Measurements from ENCODE around the gene AREG. TPM values are rescaled to one million over a fixed set of nuclear protein-coding genes. Genes with fewer than 3 reads are reported as not detected.

AREG gene
- total RNA-seq, 1 experiment from 2014 or later: 0.33 TPM

GRCh38 chr4:74440356-74440755, 4.6 kb upstream of the AREG start:
- ChIA-PET CTCF (no interaction called here), POLR2A (no interaction called here)
- Mint-ChIP-seq H3K36me3 (no peaks in the 10 kb centered on the region), H3K27ac (no peak overlapping the region), H3K9me3 (peaks cover 14% of the 10 kb centered on the region), H3K4me1 (0 out of 2 replicates have a peak, but pooled peaks cover 4% of the 10 kb centered on the region), H3K4me3 (no peak overlapping the region), H3K27me3 (ENCODE audit: low read depth) (peaks cover 26% of the 10 kb centered on the region)
- TF ChIP-seq NFATC4 (CRISPR knock-in tag; IDR thresholded peaks at IDR 0.05) (no peak), E2F4 (CRISPR knock-in tag; IDR thresholded peaks at IDR 0.05; ENCODE audit: borderline replicate concordance, low read depth) (no peak), TEAD4 (CRISPR knock-in tag; IDR thresholded peaks at IDR 0.05) (no peak), ZNF512 (CRISPR knock-in tag; IDR thresholded peaks at IDR 0.05; ENCODE audit: borderline replicate concordance) (no peak), GTF2I (CRISPR knock-in tag; conservative IDR thresholded peaks at IDR 0.05) (no peak), ELF4 (CRISPR knock-in tag; IDR thresholded peaks at IDR 0.05; ENCODE audit: low read depth) (no peak), TP53 (CRISPR knock-in tag; IDR thresholded peaks at IDR 0.05) (no peak), EMX1 (CRISPR knock-in tag; IDR thresholded peaks at IDR 0.05) (no peak), ZSCAN18 (CRISPR knock-in tag; IDR thresholded peaks at IDR 0.05) (no peak), E2F1 (CRISPR knock-in tag; IDR thresholded peaks at IDR 0.05) (no peak), PRRX2 (CRISPR knock-in tag; IDR thresholded peaks at IDR 0.05) (no peak), CREM (CRISPR knock-in tag; IDR thresholded peaks at IDR 0.05) (no peak), ZNF416 (CRISPR knock-in tag; IDR thresholded peaks at IDR 0.05) (no peak), ZNF263 (CRISPR knock-in tag; IDR thresholded peaks at IDR 0.05; ENCODE audit: low read depth) (no peak), ZNF532 (CRISPR knock-in tag; IDR thresholded peaks at IDR 0.05; ENCODE audit: borderline replicate concordance) (no peak), JAZF1 (CRISPR knock-in tag; IDR thresholded peaks at IDR 0.05) (no peak), SOX15 (CRISPR knock-in tag; IDR thresholded peaks at IDR 0.05) (no peak)
- TF ChIP-seq, protein P1, sequence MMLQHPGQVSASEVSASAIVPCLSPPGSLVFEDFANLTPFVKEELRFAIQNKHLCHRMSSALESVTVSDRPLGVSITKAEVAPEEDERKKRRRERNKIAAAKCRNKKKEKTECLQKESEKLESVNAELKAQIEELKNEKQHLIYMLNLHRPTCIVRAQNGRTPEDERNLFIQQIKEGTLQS (CRISPR knock-in tag; conservative IDR thresholded peaks at IDR 0.05): no peak
- TF ChIP-seq, protein P2, sequence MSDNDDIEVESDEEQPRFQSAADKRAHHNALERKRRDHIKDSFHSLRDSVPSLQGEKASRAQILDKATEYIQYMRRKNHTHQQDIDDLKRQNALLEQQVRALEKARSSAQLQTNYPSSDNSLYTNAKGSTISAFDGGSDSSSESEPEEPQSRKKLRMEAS (CRISPR knock-in tag; IDR thresholded peaks at IDR 0.05): no peak
- DNase-seq (ENCODE audit: low spot score) (no peak), ATAC-seq (no peak)

All from WTC11 (cell line).